Astrocyte (in vitro differentiated cells and primary cell): ENCODE results near the gene VSIG8. TPM values are rescaled to one million over a fixed set of nuclear protein-coding genes. Genes with fewer than 3 reads are reported as not detected.

Experiments
- DNase-seq: peaks from one replicate; pipeline ENCODE4 v3.0.0-alpha.2; 2010; ENCODE audit warnings: low read depth
- FAIRE-seq: peaks from 2 replicates; lab custom pipeline; 2011; peaks lifted over from hg19 to GRCh38; lab: Jason Lieb, UNC
- H2AFZ ChIP-seq: 2 replicates; pipeline ENCODE4 v1.6.0; 2012; ENCODE audit warnings: low read depth, low read length, inconsistent platforms
- H3K27ac ChIP-seq: 2 replicates; pipeline ENCODE4 v1.5.1; 2011; ENCODE audit warnings: low read depth, low read length, inconsistent platforms
- H3K27me3 ChIP-seq: 2 replicates; pipeline ENCODE4 v1.6.0; 2011; ENCODE audit warnings: low read length, inconsistent platforms; ENCODE audit not compliant: insufficient read depth
- H3K36me3 ChIP-seq: 2 replicates; pipeline ENCODE4 v1.5.1; 2011; ENCODE audit warnings: low read length, inconsistent platforms; ENCODE audit not compliant: insufficient read depth
- H3K4me1 ChIP-seq: 2 replicates; pipeline ENCODE4 v1.5.1; 2011; ENCODE audit warnings: low read length, inconsistent platforms; ENCODE audit not compliant: insufficient read depth
- H3K4me2 ChIP-seq: 2 replicates; pipeline ENCODE4 v1.6.0; 2012; ENCODE audit warnings: low read length, inconsistent platforms
- H3K4me3 ChIP-seq: 2 replicates; pipeline ENCODE4 v1.5.1; 2011; ENCODE audit warnings: low read depth, mild to moderate bottlenecking, low read length, inconsistent platforms; ENCODE audit not compliant: insufficient read depth
- H3K79me2 ChIP-seq: 2 replicates; pipeline ENCODE4 v1.6.0; 2012; ENCODE audit warnings: mild to moderate bottlenecking, low read length, inconsistent platforms; ENCODE audit not compliant: insufficient read depth
- H3K9ac ChIP-seq: 2 replicates; pipeline ENCODE4 v1.6.0; 2012; ENCODE audit warnings: mild to moderate bottlenecking, low read length, inconsistent platforms
- H3K9me3 ChIP-seq: 2 replicates; pipeline ENCODE4 v1.5.1; 2012; ENCODE audit warnings: low read depth, mild to moderate bottlenecking, low read length, inconsistent platforms; ENCODE audit not compliant: insufficient read depth
- H4K20me1 ChIP-seq: 2 replicates; pipeline ENCODE4 v1.6.0; 2012; ENCODE audit warnings: low read length, inconsistent platforms; ENCODE audit not compliant: insufficient read depth
- H3K27ac Mint-ChIP-seq: one replicate; pipeline ENCODE4 v1.8.0; 2021; ENCODE audit warnings: mild to moderate bottlenecking, mixed read lengths; ENCODE audit not compliant: unreplicated experiment
- H3K27me3 Mint-ChIP-seq: one replicate; pipeline ENCODE4 v1.8.0; 2021; ENCODE audit warnings: low read depth, mixed read lengths; ENCODE audit not compliant: unreplicated experiment
- H3K36me3 Mint-ChIP-seq: one replicate; pipeline ENCODE4 v1.8.0; 2021; ENCODE audit warnings: low read depth, mixed read lengths; ENCODE audit not compliant: unreplicated experiment
- H3K4me1 Mint-ChIP-seq: one replicate; pipeline ENCODE4 v1.8.0; 2021; ENCODE audit warnings: low read depth, mixed read lengths; ENCODE audit not compliant: unreplicated experiment
- H3K4me3 Mint-ChIP-seq: one replicate; pipeline ENCODE4 v1.8.0; 2021; ENCODE audit warnings: mild to moderate bottlenecking, moderate library complexity, mixed read lengths; ENCODE audit not compliant: unreplicated experiment
- H3K9me3 Mint-ChIP-seq: one replicate; pipeline ENCODE4 v1.8.0; 2021; ENCODE audit warnings: mild to moderate bottlenecking, mixed read lengths; ENCODE audit not compliant: unreplicated experiment
- EZH2 ChIP-seq: IDR thresholded peaks from 2 replicates; pipeline ENCODE4 v1.6.1; 2012; ENCODE audit warnings: mild to moderate bottlenecking, low read length, inconsistent platforms; ENCODE audit not compliant: insufficient read depth
- total RNA-seq: library from RNA; stranded (reverse); gene quantifications from 2 replicates; pipeline ENCODE4 v1.2.1, GENCODE V29; 2021
- TF ChIP-seq, protein P1 (sequence below): IDR thresholded peaks from 2 replicates; pipeline ENCODE4 v1.5.1; 2011; ENCODE audit warnings: low read depth, mild to moderate bottlenecking, inconsistent platforms, low read length, moderate library complexity; ENCODE audit not compliant: insufficient read depth

VSIG8 gene
- total RNA-seq, 1 donor from 2014 or later: not detected

DNA sequence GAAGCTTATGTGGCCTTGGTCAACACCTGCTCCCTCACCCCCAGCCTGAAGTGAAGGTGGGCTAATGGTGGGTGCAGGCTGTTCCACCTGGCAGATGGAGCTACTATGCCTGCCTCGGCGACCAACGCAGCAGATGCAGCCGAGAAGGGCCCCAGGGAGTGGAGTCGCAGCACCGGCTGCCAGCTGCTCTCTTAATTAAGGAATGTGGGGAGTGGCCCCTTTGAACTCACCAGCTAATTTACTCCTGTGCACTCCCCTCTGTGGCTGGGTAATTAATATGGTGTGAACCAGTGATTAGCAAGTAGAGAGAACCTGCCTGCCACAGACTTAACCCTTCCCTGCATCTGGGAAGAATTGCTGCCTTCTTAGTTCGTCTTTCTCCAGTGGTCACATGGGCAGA lies 39.1 kb downstream of the VSIG8 start:
- Mint-ChIP-seq H3K36me3 (no peaks in the 10 kb centered on the region), H3K4me1 (peaks cover 31% of the 10 kb centered on the region), H3K4me3 (no peak overlapping the region), H3K27me3 (peaks cover 26% of the 10 kb centered on the region), H3K27ac (no peak overlapping the region), H3K9me3 (no peaks in the 10 kb centered on the region)
- no peak for DNase-seq
- peaks cover 9% of the 10 kb centered on the region for H3K27me3 ChIP-seq
- H3K9ac ChIP-seq: no peak overlapping the region
- H3K27ac ChIP-seq: no peak overlapping the region
- H3K9me3 ChIP-seq: no peaks in the 10 kb centered on the region
- no peaks in the 10 kb centered on the region for H3K36me3 ChIP-seq
- no peaks in the 10 kb centered on the region for H3K79me2 ChIP-seq
- FAIRE-seq: no peak
- H3K4me3 ChIP-seq: no peak overlapping the region
- no peak overlapping the region for H3K4me2 ChIP-seq
- no peak overlapping the region for H2AFZ ChIP-seq
- H4K20me1 ChIP-seq: no peaks in the 10 kb centered on the region
- H3K4me1 ChIP-seq: no peaks in the 10 kb centered on the region
- TF ChIP-seq EZH2: no peak
- TF ChIP-seq, protein P1, sequence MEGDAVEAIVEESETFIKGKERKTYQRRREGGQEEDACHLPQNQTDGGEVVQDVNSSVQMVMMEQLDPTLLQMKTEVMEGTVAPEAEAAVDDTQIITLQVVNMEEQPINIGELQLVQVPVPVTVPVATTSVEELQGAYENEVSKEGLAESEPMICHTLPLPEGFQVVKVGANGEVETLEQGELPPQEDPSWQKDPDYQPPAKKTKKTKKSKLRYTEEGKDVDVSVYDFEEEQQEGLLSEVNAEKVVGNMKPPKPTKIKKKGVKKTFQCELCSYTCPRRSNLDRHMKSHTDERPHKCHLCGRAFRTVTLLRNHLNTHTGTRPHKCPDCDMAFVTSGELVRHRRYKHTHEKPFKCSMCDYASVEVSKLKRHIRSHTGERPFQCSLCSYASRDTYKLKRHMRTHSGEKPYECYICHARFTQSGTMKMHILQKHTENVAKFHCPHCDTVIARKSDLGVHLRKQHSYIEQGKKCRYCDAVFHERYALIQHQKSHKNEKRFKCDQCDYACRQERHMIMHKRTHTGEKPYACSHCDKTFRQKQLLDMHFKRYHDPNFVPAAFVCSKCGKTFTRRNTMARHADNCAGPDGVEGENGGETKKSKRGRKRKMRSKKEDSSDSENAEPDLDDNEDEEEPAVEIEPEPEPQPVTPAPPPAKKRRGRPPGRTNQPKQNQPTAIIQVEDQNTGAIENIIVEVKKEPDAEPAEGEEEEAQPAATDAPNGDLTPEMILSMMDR: no peak

DNA sequence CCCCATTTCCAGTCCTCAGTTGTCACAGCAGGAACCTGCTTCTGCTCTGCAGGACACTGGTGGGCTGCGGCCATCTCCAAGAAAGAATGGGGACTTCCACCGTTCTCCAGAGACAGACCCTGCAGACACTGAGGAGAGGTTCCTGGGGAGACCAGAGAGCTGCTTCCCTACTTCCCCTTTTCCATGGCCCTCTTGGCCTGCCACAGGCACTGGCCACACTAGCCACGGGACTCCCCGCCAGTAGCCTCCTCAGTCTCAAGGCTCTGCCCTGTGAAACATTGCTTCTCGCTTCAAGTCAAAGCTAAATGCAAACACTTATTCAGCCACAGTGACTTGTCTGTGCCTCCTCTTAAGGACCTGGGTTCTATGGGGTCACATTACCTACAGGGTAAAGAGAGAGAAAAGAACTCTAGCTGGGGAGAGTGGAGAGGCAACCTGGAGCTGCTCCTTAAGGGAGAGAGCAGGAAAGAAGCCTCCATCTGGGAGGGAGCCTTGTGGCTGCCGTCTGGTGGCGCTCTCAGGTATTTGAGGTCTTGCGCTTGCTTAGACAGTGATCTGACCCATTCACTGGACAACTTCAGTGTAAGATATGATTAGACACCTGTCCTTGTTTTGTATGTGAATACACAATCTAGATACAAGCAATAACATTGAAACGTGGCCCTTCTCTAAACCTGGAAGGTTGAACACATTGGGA lies 41.1 kb downstream of the VSIG8 start:
- H3K27me3 ChIP-seq: peaks cover 9% of the 10 kb centered on the region
- H3K9me3 Mint-ChIP-seq: no peaks in the 10 kb centered on the region
- DNase-seq (no peak), FAIRE-seq (no peak)
- H3K79me2 ChIP-seq: no peaks in the 10 kb centered on the region
- H3K4me2 ChIP-seq: no peak overlapping the region
- no peak overlapping the region for H3K4me3 ChIP-seq
- no peak overlapping the region for H3K9ac ChIP-seq
- no peak for TF ChIP-seq EZH2
- TF ChIP-seq, protein P1: no peak
- peaks cover 18% of the 10 kb centered on the region for H3K4me1 Mint-ChIP-seq
- peaks cover 26% of the 10 kb centered on the region for H3K27me3 Mint-ChIP-seq
- no peaks in the 10 kb centered on the region for H4K20me1 ChIP-seq
- H3K4me3 Mint-ChIP-seq: no peak overlapping the region
- no peak overlapping the region for H3K27ac Mint-ChIP-seq
- no peaks in the 10 kb centered on the region for H3K36me3 ChIP-seq
- H2AFZ ChIP-seq: no peak overlapping the region
- no peak overlapping the region for H3K27ac ChIP-seq
- no peaks in the 10 kb centered on the region for H3K4me1 ChIP-seq
- no peaks in the 10 kb centered on the region for H3K36me3 Mint-ChIP-seq
- no peaks in the 10 kb centered on the region for H3K9me3 ChIP-seq
